Lung (tissue), 12 donors: ENCODE measurements around the gene APBA2. TPM values are rescaled to one million over a fixed set of nuclear protein-coding genes. Genes with fewer than 3 reads are reported as not detected.

Experiments
- ATAC-seq: fragments of 200-7000 bp; cut with Tn5 transposase; one replicate; pipeline ENCODE4 v1.9.1; 2020; ENCODE audit warnings: moderate number of reproducible peaks; ENCODE audit not compliant: insufficient read depth, low FRiP score
- DNase-seq, 3 donors: peaks; one replicate each; pipeline ENCODE4 v3.0.0-alpha.2; 2013 to 2017
- H3K27ac ChIP-seq, 2 donors: one replicate each; pipeline ENCODE4 v1.5.1; 2013; ENCODE audit warnings: mild to moderate bottlenecking in 2 of 2, moderate library complexity in 2 of 2, control low read depth in 1 of 2, inconsistent platforms in 1 of 2, low read depth in 1 of 2, low read length in 1 of 2
- H3K27me3 ChIP-seq, 3 donors: one replicate each; pipeline ENCODE4 v1.5.1; 2013; ENCODE audit warnings: low read length in 2 of 3; ENCODE audit not compliant: control insufficient read depth in 3 of 3, insufficient read depth in 3 of 3
- H3K36me3 ChIP-seq, 4 donors: one replicate each; pipeline ENCODE4 v1.5.1; 2013; ENCODE audit warnings: low read length in 4 of 4, mild to moderate bottlenecking in 1 of 4, moderate library complexity in 1 of 4; ENCODE audit not compliant: control insufficient read depth in 4 of 4, insufficient read depth in 4 of 4
- H3K4me1 ChIP-seq, 5 donors: one replicate each; pipeline ENCODE4 v1.5.1; 2013; ENCODE audit warnings: low read length in 5 of 5, mild to moderate bottlenecking in 2 of 5, moderate library complexity in 1 of 5; ENCODE audit not compliant: control insufficient read depth in 5 of 5, insufficient read depth in 5 of 5
- H3K4me3 ChIP-seq: one replicate; pipeline ENCODE4 v1.5.1; 2013; ENCODE audit warnings: mild to moderate bottlenecking, control low read depth, moderate library complexity
- H3K9ac ChIP-seq, 2 donors: one replicate each; pipeline ENCODE4 v1.5.1; 2013; ENCODE audit warnings: low read length in 2 of 2, control low read depth in 1 of 2; ENCODE audit not compliant: insufficient read depth in 1 of 2
- H3K9me3 ChIP-seq, 4 donors: one replicate each; pipeline ENCODE4 v1.5.1; 2013; ENCODE audit warnings: low read length in 3 of 4, mild to moderate bottlenecking in 1 of 4, moderate library complexity in 1 of 4; ENCODE audit not compliant: control insufficient read depth in 4 of 4, insufficient read depth in 3 of 4
- CTCF ChIP-seq: IDR thresholded peaks from 2 replicates; pipeline ENCODE4 v1.5.1; 2012; ENCODE audit warnings: mild to moderate bottlenecking; ENCODE audit errors: control extremely low read depth, extremely low read depth
- WGBS, 2 donors: extraction: QIAGEN DNeasy Blood & Tissue Kit; methylation state at CpG; one replicate each; pipeline ENCODE4 v1.1.7; 2013; 5-methylcytosine and 5-hydroxymethylcytosine counted together
- polyA plus RNA-seq, 2 donors: library from polyadenylated mRNA; stranded (reverse); fragments of 200-250 nt; gene quantifications; one replicate each; pipeline ENCODE4 v1.2.1, GENCODE V29; 2013
- total RNA-seq, 2 donors: library from RNA; depleted of rRNA in 1 of 2; stranded (reverse); fragments of >200 nt in 1 of 2; gene quantifications; one replicate each; pipeline ENCODE4 v1.2.1, GENCODE V29; 2014 to 2021
- donor health status: control.
- donor health status: control.
- donor health status: Bipolar disorder and iron deficiency.
- donor health status: healthy.
- donor health status: DM: yes; HTN: yes; CAD: no.

The APBA2 gene
- total and polyA plus RNA-seq, 4 donors, result 1.6 to 18.3 (median 4.5) TPM

- Histone ChIP-seq H3K9me3 (no peaks in the 10 kb centered on the region), H3K27ac (no peak overlapping the region), H3K36me3 (peaks cover 0 to 5% (median 1%) of the 10 kb centered on the region in 4 donors), H3K9ac (no peak overlapping the region), H3K4me1 (no peaks in the 10 kb centered on the region), H3K4me3 (no peak overlapping the region), H3K27me3 (no peaks in the 10 kb centered on the region)
- no peak for TF ChIP-seq CTCF
- ATAC-seq (no peak), DNase-seq (no peak)
- WGBS, 2 donors, result 90 to 92% methylated on average over 21 of the region's 21 CpGs
Observed at GRCh38 chr15:29106551-29107290, 220.9 kb downstream of the APBA2 start.

- Histone ChIP-seq H3K36me3 (peaks cover 0 to 5% (median 1%) of the 10 kb centered on the region in 4 donors), H3K27me3 (no peaks in the 10 kb centered on the region), H3K9ac (no peak overlapping the region), H3K4me1 (no peaks in the 10 kb centered on the region), H3K4me3 (no peak overlapping the region), H3K27ac (no peak overlapping the region), H3K9me3 (no peaks in the 10 kb centered on the region)
- ATAC-seq (no peak), DNase-seq (no peak)
- TF ChIP-seq CTCF, result no peak
- 84 to 90% methylated on average over 19 of the region's 19 CpGs for WGBS, 2 donors
Observed at GRCh38 chr15:29107291-29107890, 221.6 kb downstream of the APBA2 start.

GRCh38 chr15:29107971-29108645, 222.3 kb downstream of the APBA2 start:
- no peak for TF ChIP-seq CTCF
- no peak overlapping the region for H3K4me3 ChIP-seq

More at GRCh38 chr15:29107971-29108645, 222.3 kb downstream of the APBA2 start:
- Histone ChIP-seq H3K9ac (no peak overlapping the region), H3K27ac (no peak overlapping the region), H3K27me3 (no peaks in the 10 kb centered on the region), H3K36me3 (peaks cover 0 to 5% (median 1%) of the 10 kb centered on the region in 4 donors), H3K4me1 (no peaks in the 10 kb centered on the region), H3K9me3 (no peaks in the 10 kb centered on the region)
- DNase-seq (no peak), ATAC-seq (no peak)
- 84 to 89% methylated on average over 15 of the region's 15 CpGs for whole genome bisulfite sequencing, 2 donors
